SK-N-SH treated with all-trans-retinoic acid at 6 μM for 48 hours (cell line): ENCODE results near the gene RAF1.

Experiments used
- ATAC-seq: fragments of 200-7000 bp; cut with Tn5 transposase; 3 replicates; pipeline ENCODE4 v1.9.1; 2020; ENCODE audit warnings: mild to moderate bottlenecking, moderate library complexity
- ARNTL ChIP-seq: fragments of 450-650 bp; formaldehyde crosslinking; IDR thresholded peaks from 2 replicates; pipeline ENCODE4 v1.5.0; 2020; ENCODE audit warnings: low read depth, mild to moderate bottlenecking, moderate library complexity, borderline replicate concordance
- BACH2 ChIP-seq: fragments of 250-450 bp; sonication (Bioruptor Pico); IDR thresholded peaks from 2 replicates; pipeline ENCODE4 v1.9.0; 2021; ENCODE audit warnings: mild to moderate bottlenecking, borderline replicate concordance
- CSDC2 ChIP-seq: fragments of 250-450 bp; sonication (Bioruptor Pico); IDR thresholded peaks from 2 replicates; pipeline ENCODE4 v1.5.0; 2020; ENCODE audit warnings: mild to moderate bottlenecking, moderate library complexity
- ESRRG ChIP-seq: fragments of 250-450 bp; sonication (Bioruptor Pico); IDR thresholded peaks from 2 replicates; pipeline ENCODE4 v1.6.1; 2021; ENCODE audit warnings: mild to moderate bottlenecking
- PPARA ChIP-seq: fragments of 250-450 bp; sonication (Bioruptor Pico); IDR thresholded peaks from 2 replicates; pipeline ENCODE4 v1.5.0; 2020; ENCODE audit warnings: mild to moderate bottlenecking, borderline replicate concordance
- RARB ChIP-seq: fragments of 250-450 bp; sonication (Bioruptor Pico); IDR thresholded peaks from 2 replicates; pipeline ENCODE4 v1.8.0; 2021; ENCODE audit warnings: mild to moderate bottlenecking, moderate library complexity
- SNAI2 ChIP-seq: fragments of 250-450 bp; sonication (Bioruptor Pico); IDR thresholded peaks from 2 replicates; pipeline ENCODE4 v1.5.0; 2020; ENCODE audit warnings: mild to moderate bottlenecking, moderate library complexity
- TCF4 ChIP-seq: fragments of 250-450 bp; sonication (Bioruptor Pico); IDR thresholded peaks from 2 replicates; pipeline ENCODE4 v1.8.0; 2021; ENCODE audit warnings: mild to moderate bottlenecking, moderate library complexity, borderline replicate concordance
- TOX ChIP-seq: fragments of 250-450 bp; sonication (Bioruptor Pico); IDR thresholded peaks from 2 replicates; pipeline ENCODE4 v1.8.0; 2021; ENCODE audit warnings: mild to moderate bottlenecking, moderate library complexity, borderline replicate concordance
- ZC3H10 ChIP-seq: fragments of 250-450 bp; sonication (Bioruptor Pico); IDR thresholded peaks from 2 replicates; pipeline ENCODE4 v1.5.1; 2021; ENCODE audit warnings: mild to moderate bottlenecking, moderate library complexity
- ZFP3 ChIP-seq: fragments of 250-450 bp; sonication (Bioruptor Pico); IDR thresholded peaks from 2 replicates; pipeline ENCODE4 v1.5.0; 2020; ENCODE audit warnings: mild to moderate bottlenecking, moderate library complexity
- ZFP30 ChIP-seq: fragments of 450-650 bp; formaldehyde crosslinking; IDR thresholded peaks from 2 replicates; pipeline ENCODE4 v1.5.0; 2022; ENCODE audit warnings: mild to moderate bottlenecking, moderate library complexity
- ZNF70 ChIP-seq: fragments of 450-650 bp; formaldehyde crosslinking; IDR thresholded peaks from 2 replicates; pipeline ENCODE4 v1.5.0; 2020; ENCODE audit warnings: mild to moderate bottlenecking, moderate library complexity
- ZNF8 ChIP-seq: fragments of 450-650 bp; formaldehyde crosslinking; IDR thresholded peaks from 2 replicates; pipeline ENCODE4 v1.5.0; 2020; ENCODE audit warnings: mild to moderate bottlenecking, moderate library complexity
- TF ChIP-seq, protein P1 (sequence below): fragments of 250-450 bp; sonication (Bioruptor Pico); IDR thresholded peaks from 2 replicates; pipeline ENCODE4 v1.8.0; 2021; ENCODE audit warnings: low read depth, mild to moderate bottlenecking, moderate library complexity, borderline replicate concordance
- TF ChIP-seq, protein P2 (sequence below): fragments of 250-450 bp; sonication (Bioruptor Pico); IDR thresholded peaks from 2 replicates; pipeline ENCODE4 v1.5.1; 2020; ENCODE audit warnings: low read depth, mild to moderate bottlenecking, moderate library complexity
- TF ChIP-seq, protein P3 (sequence below): fragments of 250-450 bp; sonication (Bioruptor Pico); IDR thresholded peaks from 2 replicates; pipeline ENCODE4 v1.5.0; 2020; ENCODE audit warnings: mild to moderate bottlenecking, moderate library complexity
- TF ChIP-seq, protein P4 (sequence below): fragments of 250-450 bp; sonication (Bioruptor Pico); IDR thresholded peaks from 2 replicates; pipeline ENCODE4 v1.8.0; 2020; ENCODE audit warnings: mild to moderate bottlenecking, moderate library complexity, borderline replicate concordance
- TF ChIP-seq, protein P5 (sequence below): fragments of 250-450 bp; sonication (Bioruptor Pico); IDR thresholded peaks from 2 replicates; pipeline ENCODE4 v1.5.1; 2021; ENCODE audit warnings: mild to moderate bottlenecking, moderate library complexity

The RAF1 gene

DNA sequence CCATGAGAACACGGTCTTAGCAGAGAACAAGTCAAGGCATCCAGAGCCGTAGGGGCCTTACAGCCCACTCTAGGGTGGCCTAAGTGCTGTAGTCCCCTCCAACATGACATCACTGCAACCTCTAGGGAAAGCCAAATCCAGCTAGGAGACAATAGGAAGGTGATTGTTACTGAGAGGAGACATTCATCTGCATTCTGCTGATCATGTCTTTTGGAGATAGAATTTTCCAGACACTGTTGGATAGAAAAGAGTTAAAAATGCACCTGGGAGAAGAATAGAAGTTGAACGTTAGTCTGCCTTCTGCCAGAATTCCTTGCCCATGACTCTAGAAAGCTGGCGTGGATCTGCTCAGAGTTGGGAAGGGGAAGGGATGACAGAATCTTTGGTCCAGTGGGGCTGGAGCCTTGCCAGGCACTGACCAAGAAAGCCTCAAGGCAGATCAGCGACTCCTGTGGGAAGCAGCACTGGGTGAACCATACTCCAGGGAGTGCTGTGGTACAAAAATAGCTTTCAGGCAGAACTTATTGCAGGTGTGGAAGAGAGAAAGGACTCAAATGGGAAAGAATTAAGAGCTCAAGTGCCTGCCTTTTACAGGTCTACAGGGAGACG is 44.8 kb upstream of the RAF1 start:
- peak; percentile 67 for ATAC-seq
- TF ChIP-seq SNAI2 (no peak), PPARA (CRISPR knock-in tag) (no peak), TCF4 (no peak), ZC3H10 (CRISPR knock-in tag) (no peak), BACH2 (CRISPR knock-in tag) (no peak), CSDC2 (CRISPR knock-in tag) (no peak), ARNTL (CRISPR knock-in tag) (no peak), ZNF70 (CRISPR knock-in tag) (no peak), ESRRG (CRISPR knock-in tag) (no peak), TOX (CRISPR knock-in tag) (no peak)
- TF ChIP-seq, protein P1, sequence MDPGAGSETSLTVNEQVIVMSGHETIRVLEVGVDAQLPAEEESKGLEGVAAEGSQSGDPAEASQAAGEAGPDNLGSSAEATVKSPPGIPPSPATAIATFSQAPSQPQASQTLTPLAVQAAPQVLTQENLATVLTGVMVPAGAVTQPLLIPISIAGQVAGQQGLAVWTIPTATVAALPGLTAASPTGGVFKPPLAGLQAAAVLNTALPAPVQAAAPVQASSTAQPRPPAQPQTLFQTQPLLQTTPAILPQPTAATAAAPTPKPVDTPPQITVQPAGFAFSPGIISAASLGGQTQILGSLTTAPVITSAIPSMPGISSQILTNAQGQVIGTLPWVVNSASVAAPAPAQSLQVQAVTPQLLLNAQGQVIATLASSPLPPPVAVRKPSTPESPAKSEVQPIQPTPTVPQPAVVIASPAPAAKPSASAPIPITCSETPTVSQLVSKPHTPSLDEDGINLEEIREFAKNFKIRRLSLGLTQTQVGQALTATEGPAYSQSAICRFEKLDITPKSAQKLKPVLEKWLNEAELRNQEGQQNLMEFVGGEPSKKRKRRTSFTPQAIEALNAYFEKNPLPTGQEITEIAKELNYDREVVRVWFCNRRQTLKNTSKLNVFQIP (CRISPR knock-in tag): no peak
- TF ChIP-seq, protein P2, sequence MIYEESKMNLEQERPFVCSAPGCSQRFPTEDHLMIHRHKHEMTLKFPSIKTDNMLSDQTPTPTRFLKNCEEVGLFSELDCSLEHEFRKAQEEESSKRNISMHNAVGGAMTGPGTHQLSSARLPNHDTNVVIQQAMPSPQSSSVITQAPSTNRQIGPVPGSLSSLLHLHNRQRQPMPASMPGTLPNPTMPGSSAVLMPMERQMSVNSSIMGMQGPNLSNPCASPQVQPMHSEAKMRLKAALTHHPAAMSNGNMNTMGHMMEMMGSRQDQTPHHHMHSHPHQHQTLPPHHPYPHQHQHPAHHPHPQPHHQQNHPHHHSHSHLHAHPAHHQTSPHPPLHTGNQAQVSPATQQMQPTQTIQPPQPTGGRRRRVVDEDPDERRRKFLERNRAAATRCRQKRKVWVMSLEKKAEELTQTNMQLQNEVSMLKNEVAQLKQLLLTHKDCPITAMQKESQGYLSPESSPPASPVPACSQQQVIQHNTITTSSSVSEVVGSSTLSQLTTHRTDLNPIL (CRISPR knock-in tag): no peak
- TF ChIP-seq, protein P3, sequence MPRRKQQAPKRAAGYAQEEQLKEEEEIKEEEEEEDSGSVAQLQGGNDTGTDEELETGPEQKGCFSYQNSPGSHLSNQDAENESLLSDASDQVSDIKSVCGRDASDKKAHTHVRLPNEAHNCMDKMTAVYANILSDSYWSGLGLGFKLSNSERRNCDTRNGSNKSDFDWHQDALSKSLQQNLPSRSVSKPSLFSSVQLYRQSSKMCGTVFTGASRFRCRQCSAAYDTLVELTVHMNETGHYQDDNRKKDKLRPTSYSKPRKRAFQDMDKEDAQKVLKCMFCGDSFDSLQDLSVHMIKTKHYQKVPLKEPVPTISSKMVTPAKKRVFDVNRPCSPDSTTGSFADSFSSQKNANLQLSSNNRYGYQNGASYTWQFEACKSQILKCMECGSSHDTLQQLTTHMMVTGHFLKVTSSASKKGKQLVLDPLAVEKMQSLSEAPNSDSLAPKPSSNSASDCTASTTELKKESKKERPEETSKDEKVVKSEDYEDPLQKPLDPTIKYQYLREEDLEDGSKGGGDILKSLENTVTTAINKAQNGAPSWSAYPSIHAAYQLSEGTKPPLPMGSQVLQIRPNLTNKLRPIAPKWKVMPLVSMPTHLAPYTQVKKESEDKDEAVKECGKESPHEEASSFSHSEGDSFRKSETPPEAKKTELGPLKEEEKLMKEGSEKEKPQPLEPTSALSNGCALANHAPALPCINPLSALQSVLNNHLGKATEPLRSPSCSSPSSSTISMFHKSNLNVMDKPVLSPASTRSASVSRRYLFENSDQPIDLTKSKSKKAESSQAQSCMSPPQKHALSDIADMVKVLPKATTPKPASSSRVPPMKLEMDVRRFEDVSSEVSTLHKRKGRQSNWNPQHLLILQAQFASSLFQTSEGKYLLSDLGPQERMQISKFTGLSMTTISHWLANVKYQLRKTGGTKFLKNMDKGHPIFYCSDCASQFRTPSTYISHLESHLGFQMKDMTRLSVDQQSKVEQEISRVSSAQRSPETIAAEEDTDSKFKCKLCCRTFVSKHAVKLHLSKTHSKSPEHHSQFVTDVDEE (CRISPR knock-in tag): no peak
- TF ChIP-seq, all 23 proteins: peak for 0

DNA sequence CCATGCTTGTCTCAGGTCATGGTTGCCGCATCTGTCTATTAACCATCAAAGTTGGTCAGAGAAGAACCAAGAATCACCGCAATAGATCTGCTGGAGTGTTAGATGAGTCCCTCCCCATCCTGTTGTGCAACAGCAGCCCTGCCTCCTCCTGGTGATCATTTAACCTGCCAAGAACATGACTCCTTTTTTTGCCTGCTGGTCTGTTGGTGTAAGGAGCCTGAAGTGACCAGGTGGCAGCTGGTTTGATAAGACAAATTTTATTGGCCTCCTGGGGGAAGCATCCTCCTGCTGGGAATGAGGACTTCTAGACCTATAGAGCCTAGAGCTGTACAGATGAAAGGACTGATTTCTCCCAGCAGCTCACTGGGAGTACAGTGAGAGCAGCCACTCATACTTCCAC is 43.5 kb upstream of the RAF1 start:
- TF ChIP-seq RARB (CRISPR knock-in tag) (no peak), SNAI2 (no peak), ZFP30 (CRISPR knock-in tag) (no peak), BACH2 (CRISPR knock-in tag) (no peak), PPARA (CRISPR knock-in tag) (no peak), ARNTL (CRISPR knock-in tag) (no peak), ZNF70 (CRISPR knock-in tag) (no peak), TCF4 (no peak), ZC3H10 (CRISPR knock-in tag) (no peak), ZFP3 (no peak), ZNF8 (CRISPR knock-in tag) (no peak), TOX (CRISPR knock-in tag) (no peak)
- TF ChIP-seq, protein P3 (CRISPR knock-in tag): no peak
- TF ChIP-seq, protein P1 (CRISPR knock-in tag): no peak
- TF ChIP-seq, protein P2 (CRISPR knock-in tag): no peak
- TF ChIP-seq, protein P4, sequence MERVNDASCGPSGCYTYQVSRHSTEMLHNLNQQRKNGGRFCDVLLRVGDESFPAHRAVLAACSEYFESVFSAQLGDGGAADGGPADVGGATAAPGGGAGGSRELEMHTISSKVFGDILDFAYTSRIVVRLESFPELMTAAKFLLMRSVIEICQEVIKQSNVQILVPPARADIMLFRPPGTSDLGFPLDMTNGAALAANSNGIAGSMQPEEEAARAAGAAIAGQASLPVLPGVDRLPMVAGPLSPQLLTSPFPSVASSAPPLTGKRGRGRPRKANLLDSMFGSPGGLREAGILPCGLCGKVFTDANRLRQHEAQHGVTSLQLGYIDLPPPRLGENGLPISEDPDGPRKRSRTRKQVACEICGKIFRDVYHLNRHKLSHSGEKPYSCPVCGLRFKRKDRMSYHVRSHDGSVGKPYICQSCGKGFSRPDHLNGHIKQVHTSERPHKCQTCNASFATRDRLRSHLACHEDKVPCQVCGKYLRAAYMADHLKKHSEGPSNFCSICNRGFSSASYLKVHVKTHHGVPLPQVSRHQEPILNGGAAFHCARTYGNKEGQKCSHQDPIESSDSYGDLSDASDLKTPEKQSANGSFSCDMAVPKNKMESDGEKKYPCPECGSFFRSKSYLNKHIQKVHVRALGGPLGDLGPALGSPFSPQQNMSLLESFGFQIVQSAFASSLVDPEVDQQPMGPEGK (CRISPR knock-in tag): no peak
- TF ChIP-seq, protein P5, sequence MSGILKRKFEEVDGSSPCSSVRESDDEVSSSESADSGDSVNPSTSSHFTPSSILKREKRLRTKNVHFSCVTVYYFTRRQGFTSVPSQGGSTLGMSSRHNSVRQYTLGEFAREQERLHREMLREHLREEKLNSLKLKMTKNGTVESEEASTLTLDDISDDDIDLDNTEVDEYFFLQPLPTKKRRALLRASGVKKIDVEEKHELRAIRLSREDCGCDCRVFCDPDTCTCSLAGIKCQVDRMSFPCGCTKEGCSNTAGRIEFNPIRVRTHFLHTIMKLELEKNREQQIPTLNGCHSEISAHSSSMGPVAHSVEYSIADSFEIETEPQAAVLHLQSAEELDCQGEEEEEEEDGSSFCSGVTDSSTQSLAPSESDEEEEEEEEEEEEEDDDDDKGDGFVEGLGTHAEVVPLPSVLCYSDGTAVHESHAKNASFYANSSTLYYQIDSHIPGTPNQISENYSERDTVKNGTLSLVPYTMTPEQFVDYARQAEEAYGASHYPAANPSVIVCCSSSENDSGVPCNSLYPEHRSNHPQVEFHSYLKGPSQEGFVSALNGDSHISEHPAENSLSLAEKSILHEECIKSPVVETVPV (CRISPR knock-in tag): no peak
- no peak for ATAC-seq
